ENCODE data around the gene FSIP1.

Gene FSIP1

GRCh38 chr15:39587731-39588530, 194.7 kb downstream of the FSIP1 start:
- Histone ChIP-seq H3K9me3 (ENCODE audit: severe bottlenecking) (no peaks in the 10 kb centered on the region), H3K4me3 (ENCODE audit: low read depth, low read length) (no peak overlapping the region), H3K27me3 (ENCODE audit: insufficient read depth, low read depth, severe bottlenecking) (peaks cover 56% of the 10 kb centered on the region), H3K27ac (no peak overlapping the region), H3K36me3 (no peaks in the 10 kb centered on the region)
- no peak for TF ChIP-seq CTCF (IDR thresholded peaks at IDR 0.05; ENCODE audit: low read depth, low read length)
- no peak for DNase-seq

GRCh38 chr15:39587096-39587721, 195.4 kb downstream of the FSIP1 start:
- H3K36me3 ChIP-seq = no peaks in the 10 kb centered on the region
- no peak for TF ChIP-seq CTCF (IDR thresholded peaks at IDR 0.05; ENCODE audit: low read depth, low read length)
- H3K9me3 ChIP-seq (ENCODE audit: severe bottlenecking) = no peaks in the 10 kb centered on the region
- peaks cover 59% of the 10 kb centered on the region for H3K27me3 ChIP-seq (ENCODE audit: insufficient read depth, low read depth, severe bottlenecking)
- H3K4me3 ChIP-seq (ENCODE audit: low read depth, low read length) = no peak overlapping the region
- DNase-seq = no peak
- no peak overlapping the region for H3K27ac ChIP-seq

- Histone ChIP-seq H3K4me3 (ENCODE audit: low read depth, low read length) (no peak overlapping the region), H3K36me3 (no peaks in the 10 kb centered on the region), H3K27ac (no peak overlapping the region), H3K27me3 (ENCODE audit: insufficient read depth, low read depth, severe bottlenecking) (peaks cover 60% of the 10 kb centered on the region), H3K9me3 (ENCODE audit: severe bottlenecking) (no peaks in the 10 kb centered on the region)
- no peak for TF ChIP-seq CTCF (IDR thresholded peaks at IDR 0.05; ENCODE audit: low read depth, low read length)
- no peak for DNase-seq
Observed at GRCh38 chr15:39586387-39587095, 196.1 kb downstream of the FSIP1 start.

- no peak for DNase-seq
- TF ChIP-seq CTCF (IDR thresholded peaks at IDR 0.05; ENCODE audit: low read depth, low read length) = no peak
- Histone ChIP-seq H3K27me3 (ENCODE audit: insufficient read depth, low read depth, severe bottlenecking) (peaks cover 62% of the 10 kb centered on the region), H3K36me3 (no peaks in the 10 kb centered on the region), H3K4me3 (ENCODE audit: low read depth, low read length) (no peak overlapping the region), H3K27ac (no peak overlapping the region), H3K9me3 (ENCODE audit: severe bottlenecking) (no peaks in the 10 kb centered on the region)
Observed at GRCh38 chr15:39585871-39586301, 196.8 kb downstream of the FSIP1 start.

GRCh38 chr15:39585389-39585841, 197.2 kb downstream of the FSIP1 start:
- Histone ChIP-seq H3K36me3 (no peaks in the 10 kb centered on the region), H3K27me3 (ENCODE audit: insufficient read depth, low read depth, severe bottlenecking) (peaks cover 65% of the 10 kb centered on the region), H3K27ac (no peak overlapping the region), H3K9me3 (ENCODE audit: severe bottlenecking) (no peaks in the 10 kb centered on the region), H3K4me3 (ENCODE audit: low read depth, low read length) (no peak overlapping the region)
- DNase-seq = no peak
- no peak for TF ChIP-seq CTCF (IDR thresholded peaks at IDR 0.05; ENCODE audit: low read depth, low read length)
